Stomach (tissue), 9 donors: Measurements from ENCODE around the gene KCNG2. TPM values are rescaled to one million over a fixed set of nuclear protein-coding genes. Genes with fewer than 3 reads are reported as not detected.

Experiments used
- DNase-seq, 2 donors: peaks; one replicate each; pipeline versions ENCODE4 v3.0.0 to v3.0.0-alpha.2; 2013 to 2019
- H3K27ac ChIP-seq, 5 donors: fragments of 200-600 bp in 4 of 5; sonication (generic) in 4 of 5; one replicate each; pipeline ENCODE4 v1.5.1; 2013 to 2019; ENCODE audit warnings: mild to moderate bottlenecking in 1 of 5, moderate library complexity in 1 of 5
- H3K27me3 ChIP-seq, 3 donors: fragments of 200-600 bp; sonication (generic); one replicate each; pipeline ENCODE4 v1.5.1; 2017 to 2019; ENCODE audit warnings: mixed run types in 1 of 3
- H3K36me3 ChIP-seq, 4 donors: fragments of 200-600 bp; sonication (generic); 1 replicate in 3 of 4; 2 replicates in 1 of 4; pipeline ENCODE4 v1.5.1; 2016 to 2019
- H3K4me1 ChIP-seq, 4 donors: fragments of 200-600 bp; sonication (generic); one replicate each; pipeline ENCODE4 v1.5.1; 2016 to 2019
- H3K4me3 ChIP-seq, 4 donors: fragments of 200-600 bp; sonication (generic) in 3 of 4; one replicate each; pipeline ENCODE4 v1.5.1; 2016 to 2019; ENCODE audit warnings: mild to moderate bottlenecking in 1 of 4
- H3K9me3 ChIP-seq, 4 donors: fragments of 200-600 bp; sonication (generic); one replicate each; pipeline ENCODE4 v1.5.1; 2016 to 2019
- EP300 ChIP-seq: sonication (generic); formaldehyde crosslinking; IDR thresholded peaks from one replicate; pipeline ENCODE4 v1.6.1; 2017; ENCODE audit warnings: antibody characterized with exemption
- POLR2A ChIP-seq, 4 donors: fragments of 450-650 bp; IDR thresholded peaks; one replicate each; pipeline ENCODE4 v1.6.1; 2016; ENCODE audit warnings: antibody characterized with exemption in 4 of 4, control low read depth in 2 of 4, mild to moderate bottlenecking in 1 of 4, moderate library complexity in 1 of 4
- POLR2AphosphoS5 ChIP-seq, 3 donors: sonication (generic); formaldehyde crosslinking; IDR thresholded peaks; one replicate each; pipeline ENCODE4 v1.6.1; 2016; ENCODE audit warnings: antibody characterized with exemption in 3 of 3
- WGBS, 5 donors: extraction: QIAGEN DNeasy Blood & Tissue Kit in 3 of 5; methylation state at CpG; one replicate each; pipeline versions ENCODE4 v1.1.5 to v1.1.7; 2013 to 2018; 5-methylcytosine and 5-hydroxymethylcytosine counted together
- intact Hi-C: fragments of 100-400 bp; cut with DNase I; formaldehyde crosslinking; loops from one replicate; pipeline ENCODE4 v1.15.1; 2023; ENCODE audit warnings: low total_unique reads
- polyA plus RNA-seq, 3 donors: library from polyadenylated mRNA; stranded (reverse); fragments of 200-250 nt; gene quantifications; one replicate each; pipeline ENCODE4 v1.2.3, GENCODE V29; 2013
- total RNA-seq, 5 donors: library from RNA; depleted of rRNA; stranded (reverse); fragments of >200 nt; gene quantifications; one replicate each; pipeline versions ENCODE4 v1.1.0 to v1.2.3, GENCODE V29; 2014 to 2016
- TF ChIP-seq, protein P1 (sequence below), 7 experiments: fragments of 450-650 bp in 4 of 7; fragments of 200-600 bp in 3 of 7; sonication (generic) in 3 of 7; IDR thresholded peaks; one replicate each; pipeline ENCODE4 v1.5.1; 2016 to 2019; ENCODE audit warnings: antibody characterized with exemption in 7 of 7, control low read depth in 2 of 7, mild to moderate bottlenecking in 1 of 7
- donor health status: healthy with polysubstance abuse.
- donor health status: Bipolar disorder and iron deficiency.
- donor health status: healthy.

KCNG2 gene
- total and polyA plus RNA-seq, 8 donors: 0.08 to 2.3 (median 0.92) TPM; not detected in 5

DNA sequence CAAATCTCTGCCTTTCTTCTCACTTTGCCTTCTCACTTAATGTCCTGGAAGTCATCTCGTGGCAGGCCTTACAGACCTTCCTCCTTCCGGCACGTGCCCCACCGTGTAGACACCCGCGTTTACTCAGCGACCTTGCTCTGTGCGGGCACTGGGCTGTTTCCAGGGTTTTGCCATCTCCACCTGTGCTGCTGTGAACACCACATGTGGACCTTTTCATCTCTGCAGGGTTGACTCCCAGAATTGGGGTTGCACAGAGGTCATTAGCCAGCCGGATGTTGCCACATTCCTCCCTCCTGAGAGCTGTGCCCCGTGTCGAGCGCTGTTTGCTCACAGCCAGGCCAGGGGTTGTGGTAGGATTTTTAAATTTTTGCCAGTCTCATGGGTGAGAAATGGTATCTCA lies 25.4 kb downstream of the KCNG2 start:
- peaks cover 0 to 30% (median 0%) of the 10 kb centered on the region in 3 donors for H3K27me3 ChIP-seq
- WGBS, 5 donors: 55 to 72% (median 68%) methylated on average over 11 to 12 of the region's 12 CpGs
- no peaks in the 10 kb centered on the region for H3K36me3 ChIP-seq
- H3K4me1 ChIP-seq: no peaks in the 10 kb centered on the region
- intact Hi-C loops: no loop called here
- H3K4me3 ChIP-seq: no peak overlapping the region
- peaks cover 0 to 6% (median 0%) of the 10 kb centered on the region in 4 donors for H3K9me3 ChIP-seq
- no peak for DNase-seq
- TF ChIP-seq, protein P1, sequence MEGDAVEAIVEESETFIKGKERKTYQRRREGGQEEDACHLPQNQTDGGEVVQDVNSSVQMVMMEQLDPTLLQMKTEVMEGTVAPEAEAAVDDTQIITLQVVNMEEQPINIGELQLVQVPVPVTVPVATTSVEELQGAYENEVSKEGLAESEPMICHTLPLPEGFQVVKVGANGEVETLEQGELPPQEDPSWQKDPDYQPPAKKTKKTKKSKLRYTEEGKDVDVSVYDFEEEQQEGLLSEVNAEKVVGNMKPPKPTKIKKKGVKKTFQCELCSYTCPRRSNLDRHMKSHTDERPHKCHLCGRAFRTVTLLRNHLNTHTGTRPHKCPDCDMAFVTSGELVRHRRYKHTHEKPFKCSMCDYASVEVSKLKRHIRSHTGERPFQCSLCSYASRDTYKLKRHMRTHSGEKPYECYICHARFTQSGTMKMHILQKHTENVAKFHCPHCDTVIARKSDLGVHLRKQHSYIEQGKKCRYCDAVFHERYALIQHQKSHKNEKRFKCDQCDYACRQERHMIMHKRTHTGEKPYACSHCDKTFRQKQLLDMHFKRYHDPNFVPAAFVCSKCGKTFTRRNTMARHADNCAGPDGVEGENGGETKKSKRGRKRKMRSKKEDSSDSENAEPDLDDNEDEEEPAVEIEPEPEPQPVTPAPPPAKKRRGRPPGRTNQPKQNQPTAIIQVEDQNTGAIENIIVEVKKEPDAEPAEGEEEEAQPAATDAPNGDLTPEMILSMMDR (IDR thresholded peaks at IDR 0.05): no peak
- no peak for TF ChIP-seq EP300
- TF ChIP-seq POLR2AphosphoS5 (IDR thresholded peaks at IDR 0.05): no peak
- no peak for TF ChIP-seq POLR2A (IDR thresholded peaks at IDR 0.05)
- H3K27ac ChIP-seq: no peak overlapping the region

DNA sequence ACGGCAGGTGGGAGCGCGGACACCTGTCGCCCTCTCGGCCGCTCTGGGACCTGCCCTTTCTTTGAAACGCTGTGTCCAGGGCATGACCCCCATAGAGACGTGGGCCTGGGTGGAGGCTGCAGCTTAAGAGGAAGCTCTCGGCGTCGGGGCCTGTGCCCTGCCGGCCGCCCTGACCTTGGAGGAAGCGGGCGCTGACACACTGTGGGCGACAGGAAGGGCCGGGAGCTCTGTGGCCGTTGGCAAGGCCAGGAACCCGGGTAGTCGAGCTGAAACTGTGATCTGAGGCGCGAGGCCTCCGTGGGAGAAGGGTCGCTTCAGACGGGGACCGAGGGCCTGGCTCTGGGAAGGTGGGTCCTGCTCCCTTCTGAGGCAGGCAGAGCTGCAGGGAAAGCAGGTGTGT lies 28.2 kb downstream of the KCNG2 start:
- H3K9me3 ChIP-seq: peaks cover 0 to 6% (median 0%) of the 10 kb centered on the region in 4 donors
- TF ChIP-seq EP300 (no peak), POLR2AphosphoS5 (IDR thresholded peaks at IDR 0.05) (no peak), POLR2A (IDR thresholded peaks at IDR 0.05) (no peak)
- TF ChIP-seq, protein P1 (IDR thresholded peaks at IDR 0.05): no peak
- WGBS, 5 donors: 78 to 89% (median 85%) methylated on average over 26 of the region's 26 CpGs
- no peak overlapping the region for H3K27ac ChIP-seq
- peaks cover 0 to 13% (median 0%) of the 10 kb centered on the region in 3 donors for H3K27me3 ChIP-seq
- H3K4me1 ChIP-seq: no peaks in the 10 kb centered on the region
- H3K4me3 ChIP-seq: no peak overlapping the region
- intact Hi-C loops: no loop called here
- no peaks in the 10 kb centered on the region for H3K36me3 ChIP-seq
- DNase-seq: no peak

- DNase-seq: no peak
- H3K36me3 ChIP-seq: no peaks in the 10 kb centered on the region
- H3K4me1 ChIP-seq: no peaks in the 10 kb centered on the region
- H3K9me3 ChIP-seq: peaks cover 0 to 6% (median 0%) of the 10 kb centered on the region in 4 donors
- no peak overlapping the region for H3K4me3 ChIP-seq
- intact Hi-C loops: no loop called here
- TF ChIP-seq POLR2AphosphoS5 (IDR thresholded peaks at IDR 0.05): no peak
- TF ChIP-seq POLR2A (IDR thresholded peaks at IDR 0.05): no peak
- TF ChIP-seq, protein P1 (IDR thresholded peaks at IDR 0.05): no peak
- TF ChIP-seq EP300: no peak
- WGBS, 5 donors: 84 to 90% (median 86%) methylated on average over 13 to 18 of the region's 18 CpGs
- H3K27me3 ChIP-seq: peaks cover 0 to 13% (median 0%) of the 10 kb centered on the region in 3 donors
- H3K27ac ChIP-seq: no peak overlapping the region
These were observed 29.2 kb downstream of the KCNG2 start for GRCh38 chr18:79826966-79827365.

DNA sequence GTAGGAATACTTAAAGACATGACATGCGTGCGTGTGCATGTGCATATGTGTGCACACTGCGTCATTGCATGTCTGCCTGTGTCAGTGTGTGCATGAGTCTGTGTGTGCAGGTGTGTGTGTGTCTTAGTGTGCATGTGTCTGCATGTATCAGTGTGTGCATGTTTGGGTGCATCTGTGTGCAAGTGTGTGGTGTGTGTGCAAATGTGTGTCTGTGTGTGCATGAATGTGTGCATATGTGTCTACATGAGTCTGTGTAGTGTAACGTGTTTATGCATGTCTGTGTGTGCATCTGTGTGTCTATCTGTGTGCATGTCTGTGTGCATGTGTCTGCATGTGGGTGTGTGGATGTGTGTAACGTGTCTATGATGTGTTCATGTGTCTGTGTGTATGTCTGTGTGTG lies 30.5 kb downstream of the KCNG2 start:
- H3K27me3 ChIP-seq: peaks cover 0 to 4% (median 0%) of the 10 kb centered on the region in 3 donors
- H3K4me3 ChIP-seq: no peak overlapping the region
- TF ChIP-seq POLR2A (IDR thresholded peaks at IDR 0.05): no peak
- TF ChIP-seq EP300: no peak
- TF ChIP-seq POLR2AphosphoS5 (IDR thresholded peaks at IDR 0.05): no peak
- TF ChIP-seq, protein P1 (IDR thresholded peaks at IDR 0.05): no peak
- no peak overlapping the region for H3K27ac ChIP-seq
- 79 to 95% (median 88%) methylated on average over 5 of the region's 5 CpGs for WGBS, 5 donors
- no peaks in the 10 kb centered on the region for H3K4me1 ChIP-seq
- peaks cover 0 to 6% (median 0%) of the 10 kb centered on the region in 4 donors for H3K9me3 ChIP-seq
- intact Hi-C loops: no loop called here
- no peaks in the 10 kb centered on the region for H3K36me3 ChIP-seq
- no peak for DNase-seq
